ENCODE data around the gene RTN4R.

RTN4R gene

DNA sequence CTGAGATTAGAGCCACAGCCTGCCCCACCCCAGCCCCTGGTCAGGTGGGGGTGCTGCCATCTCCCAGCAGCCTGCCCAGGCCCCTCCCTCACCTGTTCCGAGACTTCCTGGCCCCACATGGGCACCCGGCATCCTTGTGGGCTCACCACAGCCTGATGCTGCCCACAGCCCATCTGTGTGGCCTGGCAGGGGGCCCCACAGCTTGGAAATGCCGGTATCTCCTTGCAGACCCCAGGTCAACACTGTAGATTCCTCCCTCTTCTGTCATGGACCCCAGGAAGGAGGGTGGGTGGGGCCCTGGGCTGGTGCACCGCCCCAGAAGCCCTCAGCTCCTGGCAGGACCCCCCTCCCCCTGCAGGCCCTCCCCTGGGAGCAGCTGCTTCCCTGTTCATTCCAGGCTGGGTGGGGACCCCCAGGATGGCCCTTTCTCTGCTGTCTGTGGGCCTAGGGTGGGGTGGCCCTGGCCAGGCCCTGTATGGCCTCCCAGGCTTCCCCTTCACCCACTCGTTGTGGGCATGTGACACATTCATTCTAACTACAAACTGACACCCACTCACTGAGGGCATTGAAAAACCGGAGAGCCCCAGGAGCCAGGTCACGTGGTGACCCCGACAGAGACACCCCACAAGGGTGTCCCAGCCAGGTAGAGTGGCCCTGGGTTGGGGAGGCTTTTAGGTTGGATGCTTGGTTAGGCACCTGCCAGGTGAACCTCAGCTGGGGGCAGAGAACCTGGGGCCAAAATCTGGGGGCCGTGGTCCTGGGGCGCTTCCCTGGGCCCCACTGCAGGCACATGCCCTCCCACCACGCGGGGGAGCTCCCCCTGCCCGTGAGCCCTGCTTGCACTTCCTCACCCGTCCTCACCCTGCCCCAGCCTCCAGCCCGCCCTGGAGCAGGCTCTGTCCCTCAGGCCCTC is 73.2 kb downstream of the RTN4R start:
- DNase-seq: no peak

DNA sequence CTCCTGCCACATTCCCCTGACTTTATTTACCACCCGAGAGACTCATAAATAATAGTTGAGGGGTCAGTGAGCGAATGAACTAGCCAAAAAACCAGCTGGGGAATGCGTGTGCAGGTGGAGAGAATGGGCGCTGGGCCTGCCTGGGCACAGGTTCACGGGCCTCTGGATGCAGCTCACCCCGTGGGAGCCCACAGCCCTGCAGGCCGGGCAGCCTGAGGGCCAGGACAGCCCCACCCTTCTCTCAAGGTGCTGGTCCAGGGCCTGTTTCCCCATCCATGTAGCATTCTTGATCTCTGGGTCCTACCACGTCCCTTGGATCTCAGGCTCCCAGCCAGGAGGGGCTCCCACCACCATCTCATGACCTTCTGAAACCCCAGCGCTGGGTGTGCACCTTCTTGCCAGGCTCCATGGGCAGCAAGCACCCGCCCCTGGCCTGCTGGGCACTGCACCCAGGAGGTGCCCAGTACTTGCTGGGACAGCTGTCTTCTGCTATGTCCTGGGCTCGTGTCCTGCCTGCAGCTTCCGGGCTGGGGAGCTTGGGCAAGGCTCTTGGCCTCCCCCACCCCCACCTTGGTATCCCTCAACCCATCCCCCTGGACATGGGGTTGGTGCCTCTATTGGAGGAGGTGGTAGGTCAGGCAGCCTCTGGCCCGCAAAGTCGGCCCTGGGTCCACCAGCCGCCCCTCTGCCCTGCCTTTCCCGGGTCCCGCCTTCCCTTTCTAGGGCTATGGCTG is 74.2 kb downstream of the RTN4R start:
- no peak for DNase-seq

DNA sequence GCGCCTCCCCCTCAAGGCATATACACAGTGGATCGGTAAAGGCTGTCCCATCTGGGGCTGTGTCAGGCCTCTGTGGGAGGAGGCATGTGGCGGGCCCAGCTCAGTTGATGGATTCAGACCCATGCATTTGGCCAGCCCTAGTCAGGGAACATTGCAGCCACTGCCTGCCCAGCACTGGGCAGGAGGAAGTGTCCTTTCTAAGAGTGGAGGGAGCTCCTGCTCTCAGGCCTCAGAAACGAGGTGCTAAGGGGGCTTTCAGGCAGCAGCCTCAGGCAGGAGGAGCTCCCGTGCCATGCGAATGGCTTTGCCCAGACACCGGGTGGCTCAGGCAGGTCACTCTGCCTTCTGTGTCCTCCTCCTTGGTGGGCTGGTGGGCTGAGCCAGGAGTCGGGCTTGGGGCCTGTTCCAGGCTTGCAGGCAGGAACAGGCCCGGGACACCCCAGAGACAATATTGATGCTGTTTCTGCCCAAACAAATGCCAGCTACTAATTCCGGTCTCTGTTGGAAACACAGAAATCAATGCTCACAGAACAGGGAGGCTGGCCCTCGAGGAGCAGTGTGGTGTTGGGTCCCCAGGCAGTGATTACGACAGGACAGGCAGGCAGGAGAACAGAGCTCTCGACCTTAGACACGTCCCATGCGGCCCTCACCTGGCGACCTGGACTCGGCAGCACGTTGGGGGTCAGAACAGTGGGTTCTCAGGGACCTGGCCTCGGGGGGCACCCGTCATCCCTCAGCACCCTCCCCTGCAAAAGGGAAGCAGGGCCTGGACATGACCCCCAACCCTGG is 75.0 kb downstream of the RTN4R start:
- no peak for DNase-seq

DNA sequence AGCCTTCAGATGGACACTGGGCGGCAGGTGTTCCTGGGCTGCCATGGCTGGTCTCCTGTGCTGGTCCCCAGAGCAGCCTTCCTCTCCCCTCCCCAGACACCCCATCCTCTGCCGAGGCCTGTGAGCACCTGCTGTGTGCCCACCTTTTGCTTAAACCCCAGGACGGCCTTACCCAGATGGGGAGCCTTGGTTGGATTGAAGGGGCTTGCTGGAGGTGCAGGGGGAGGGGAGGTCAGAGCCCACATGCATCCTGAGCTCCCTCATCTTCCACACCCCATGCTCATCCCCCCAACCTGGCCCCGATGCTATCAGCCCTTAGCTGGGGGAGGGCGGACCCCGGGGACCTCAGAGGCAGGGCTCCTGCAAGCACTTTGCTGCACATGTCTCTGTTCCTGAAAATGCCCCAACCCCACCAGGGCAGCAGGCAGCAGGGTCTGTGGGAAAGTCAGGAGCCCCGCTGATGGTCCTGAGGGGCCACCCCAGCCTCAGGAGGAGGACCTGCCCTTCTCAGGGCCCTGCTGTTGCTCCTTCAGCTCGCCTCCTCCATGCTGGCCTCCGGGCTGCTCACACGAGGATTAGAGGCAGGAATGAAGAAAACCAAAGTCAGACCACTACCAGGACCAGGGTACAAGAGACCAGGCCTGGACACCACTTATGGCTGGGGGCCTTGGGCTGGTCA is 75.7 kb downstream of the RTN4R start:
- DNase-seq: no peak

DNA sequence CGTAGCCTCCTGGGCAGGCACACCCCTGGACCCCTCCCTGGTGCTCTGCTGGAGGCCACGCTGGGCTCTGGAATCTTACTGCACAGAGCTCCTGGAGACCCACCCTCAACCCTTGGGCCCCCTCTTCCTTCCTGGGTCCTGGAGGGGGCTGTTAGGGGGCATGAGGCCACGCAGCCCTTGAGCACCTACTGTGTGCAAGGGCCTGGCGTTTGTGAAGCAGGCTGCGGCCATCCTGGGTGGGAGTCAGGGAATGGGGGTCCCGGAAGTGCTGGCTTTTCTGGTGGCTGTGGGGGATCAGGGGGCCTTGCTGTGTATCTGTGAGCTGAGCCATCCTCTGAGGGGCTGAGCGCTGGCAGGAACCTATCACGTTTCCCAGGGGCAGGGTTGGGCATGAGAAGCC is 76.3 kb downstream of the RTN4R start:
- DNase-seq: no peak

Measured in EL (cell line).